Stimulated activated naive CD8-positive, alpha-beta T cell treated with anti-CD3 and anti-CD28 coated beads, Interleukin-15, Interleukin-2, amounts not matched to agents 100 ng/mL and 50 ng/mL, for 24 hours (primary cell): ENCODE measurements around the gene CTH.
"Not testable (repeated sequence)": the region's sequence is repeated elsewhere in the genome, so short reads cannot be mapped to it uniquely, and the experiment has no call there.

Experiments
- H3K27ac Mint-ChIP-seq: one replicate; pipeline ENCODE4 v1.8.0; 2021; ENCODE audit warnings: mild to moderate bottlenecking, mixed read lengths
- H3K27me3 Mint-ChIP-seq: one replicate; pipeline ENCODE4 v1.8.0; 2021; ENCODE audit warnings: mixed read lengths
- H3K36me3 Mint-ChIP-seq: one replicate; pipeline ENCODE4 v1.8.0; 2021; ENCODE audit warnings: low read depth, mixed read lengths
- H3K4me1 Mint-ChIP-seq: one replicate; pipeline ENCODE4 v1.8.0; 2021; ENCODE audit warnings: low read depth, mixed read lengths
- H3K4me3 Mint-ChIP-seq: one replicate; pipeline ENCODE4 v1.8.0; 2021; ENCODE audit warnings: mild to moderate bottlenecking, mixed read lengths
- H3K9me3 Mint-ChIP-seq: one replicate; pipeline ENCODE4 v1.8.0; 2021; ENCODE audit warnings: mixed read lengths

CTH gene

DNA sequence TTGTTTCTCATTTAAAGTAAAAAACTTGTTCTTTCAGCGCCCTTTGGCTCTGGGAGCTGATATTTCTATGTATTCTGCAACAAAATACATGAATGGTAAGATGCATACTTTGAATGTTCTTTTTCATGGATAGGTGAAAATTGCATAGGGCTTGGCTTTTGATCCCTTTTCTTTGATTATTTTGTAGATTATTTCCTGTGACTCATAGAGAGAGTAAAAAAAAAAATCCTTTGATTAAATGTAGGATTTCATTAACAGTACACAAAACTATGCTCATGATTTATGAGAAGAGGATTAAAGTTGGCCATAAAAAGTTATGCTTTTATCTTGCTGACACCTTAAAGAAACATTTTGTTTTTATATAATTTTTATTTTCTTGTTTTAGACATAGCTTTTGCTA lies 18.7 kb downstream of the CTH start:
- peaks cover 48% of the 10 kb centered on the region for H3K36me3 Mint-ChIP-seq
- no peaks in the 10 kb centered on the region for H3K27me3 Mint-ChIP-seq
- H3K4me3 Mint-ChIP-seq = no peak overlapping the region
- H3K27ac Mint-ChIP-seq = no peak overlapping the region
- no peaks in the 10 kb centered on the region for H3K9me3 Mint-ChIP-seq
- H3K4me1 Mint-ChIP-seq = no peaks in the 10 kb centered on the region

DNA sequence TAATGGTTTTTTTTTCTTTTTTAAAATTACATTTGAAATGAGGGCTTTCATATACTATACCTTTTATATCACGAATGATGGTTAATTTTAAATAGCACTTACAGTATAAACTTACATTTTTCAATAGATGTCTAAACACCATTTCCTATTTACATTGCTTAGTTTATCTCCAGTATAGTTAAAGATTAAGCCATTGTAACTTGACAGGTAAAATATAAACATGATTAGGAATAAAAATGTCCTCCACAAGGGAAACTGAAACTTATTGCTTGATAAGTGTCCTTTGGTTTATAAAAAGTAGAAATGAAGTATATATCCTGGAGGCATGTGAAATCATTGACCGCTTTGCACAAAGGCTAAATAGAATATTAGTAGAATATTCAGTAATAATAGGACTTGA lies 20.2 kb downstream of the CTH start:
- Mint-ChIP-seq H3K27ac (no peak overlapping the region), H3K27me3 (no peaks in the 10 kb centered on the region), H3K4me3 (no peak overlapping the region), H3K4me1 (no peaks in the 10 kb centered on the region), H3K36me3 (peaks cover 48% of the 10 kb centered on the region), H3K9me3 (no peaks in the 10 kb centered on the region)

DNA sequence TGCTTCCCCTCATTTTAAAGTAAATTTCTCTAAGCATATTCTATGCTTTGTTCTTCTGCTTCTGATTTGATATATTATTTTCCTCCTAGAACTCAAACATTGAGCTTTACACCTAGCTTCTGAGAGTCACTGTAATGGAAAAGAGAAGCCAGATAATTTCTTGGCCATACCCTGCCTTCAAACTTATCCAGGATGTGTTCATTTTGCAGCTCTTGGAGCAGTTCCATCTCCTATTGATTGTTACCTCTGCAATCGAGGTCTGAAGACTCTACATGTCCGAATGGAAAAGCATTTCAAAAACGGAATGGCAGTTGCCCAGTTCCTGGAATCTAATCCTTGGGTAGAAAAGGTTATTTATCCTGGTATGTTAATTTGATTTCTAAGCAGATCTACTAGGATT lies 20.8 kb downstream of the CTH start:
- Mint-ChIP-seq H3K9me3 (no peaks in the 10 kb centered on the region), H3K4me1 (no peaks in the 10 kb centered on the region), H3K27me3 (no peaks in the 10 kb centered on the region), H3K27ac (no peak overlapping the region), H3K36me3 (peaks cover 52% of the 10 kb centered on the region), H3K4me3 (no peak overlapping the region)

DNA sequence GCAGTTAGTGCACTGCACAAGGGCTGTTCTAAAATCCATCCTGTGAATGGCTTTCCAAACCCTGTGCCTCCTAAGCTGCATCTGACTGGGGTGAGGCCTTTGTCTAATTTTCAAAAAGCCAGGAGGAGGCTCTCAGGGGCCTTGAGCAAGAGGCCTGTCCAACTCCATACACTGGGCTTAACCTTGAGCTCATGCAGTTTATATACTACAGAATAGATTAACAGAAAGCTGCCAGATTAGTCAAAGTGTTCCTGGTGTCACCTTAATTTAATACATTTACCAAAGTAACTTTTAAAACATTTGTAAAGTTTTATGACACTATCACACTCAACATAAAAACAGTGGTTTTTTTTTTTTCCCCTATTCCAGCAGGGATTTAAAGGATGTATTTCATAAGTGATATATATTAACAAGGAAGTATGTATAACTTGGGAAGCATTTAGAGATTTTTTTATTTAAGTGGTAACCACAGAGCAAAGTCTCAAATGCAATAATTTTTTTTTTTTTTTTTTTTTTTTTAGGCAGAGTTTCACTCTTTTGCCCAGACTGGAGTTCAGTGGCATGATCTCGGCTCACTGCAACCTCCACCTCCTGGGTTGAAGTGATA lies 23.3 kb downstream of the CTH start:
- H3K4me1 Mint-ChIP-seq = peaks cover 15% of the 10 kb centered on the region
- peaks cover 63% of the 10 kb centered on the region for H3K36me3 Mint-ChIP-seq
- H3K27ac Mint-ChIP-seq = no peak overlapping the region

DNA sequence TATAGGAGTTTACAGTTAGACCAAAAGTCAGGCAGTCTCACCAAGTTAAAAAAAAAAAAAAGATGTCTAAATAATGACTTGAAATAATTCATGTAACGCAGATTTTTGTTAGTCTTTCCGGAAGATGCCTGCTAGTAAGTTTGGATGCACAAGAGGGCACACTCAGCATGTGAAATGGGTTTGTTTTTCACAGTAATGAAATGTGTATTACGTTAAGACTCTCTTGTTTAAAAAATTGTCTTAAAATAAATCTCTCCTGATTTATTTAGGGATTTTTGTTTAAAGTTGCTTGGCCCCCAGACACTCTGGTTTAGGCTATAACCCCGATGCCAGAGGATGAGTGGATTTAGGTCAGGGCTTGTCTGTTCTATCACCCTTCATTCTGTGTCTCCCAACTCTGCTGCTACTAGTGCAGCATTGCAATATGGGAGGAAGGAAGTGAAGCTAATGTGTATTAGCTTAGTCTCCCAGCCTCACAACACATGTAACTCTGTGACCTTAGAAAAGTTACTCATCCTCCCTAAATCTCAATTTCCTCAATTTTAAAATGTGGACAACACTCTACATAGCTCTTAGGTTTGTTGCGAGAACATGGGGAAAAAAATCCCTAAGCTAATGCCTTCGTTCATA lies 25.7 kb downstream of the CTH start:
- Mint-ChIP-seq H3K27me3 (no peaks in the 10 kb centered on the region), H3K9me3 (no peaks in the 10 kb centered on the region), H3K4me1 (peaks cover 15% of the 10 kb centered on the region), H3K36me3 (peaks cover 68% of the 10 kb centered on the region), H3K27ac (no peak overlapping the region), H3K4me3 (no peak overlapping the region)

More for the DNA sequence above, 23.3 kb downstream of the CTH start:
- Mint-ChIP-seq H3K4me3 (no peak overlapping the region), H3K27me3 (no peaks in the 10 kb centered on the region), H3K9me3 (no peaks in the 10 kb centered on the region)

DNA sequence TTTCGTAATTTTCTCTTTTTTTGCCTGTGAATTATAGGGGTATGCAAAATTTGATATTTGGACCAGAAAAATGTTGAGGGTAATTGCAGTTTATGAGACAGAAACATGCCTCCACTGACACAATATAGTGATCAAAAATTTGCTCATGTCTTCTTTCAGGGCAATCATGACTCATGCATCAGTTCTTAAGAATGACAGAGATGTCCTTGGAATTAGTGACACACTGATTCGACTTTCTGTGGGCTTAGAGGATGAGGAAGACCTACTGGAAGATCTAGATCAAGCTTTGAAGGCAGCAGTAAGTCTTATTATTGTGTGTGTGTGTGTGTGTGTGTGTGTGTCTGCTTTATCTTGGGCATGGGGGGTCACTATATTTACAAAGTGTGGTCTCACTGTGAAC lies 27.5 kb downstream of the CTH start:
- H3K27ac Mint-ChIP-seq = no peak overlapping the region
- H3K4me1 Mint-ChIP-seq = peaks cover 15% of the 10 kb centered on the region
- H3K27me3 Mint-ChIP-seq = no peaks in the 10 kb centered on the region
- H3K4me3 Mint-ChIP-seq = no peak overlapping the region
- no peaks in the 10 kb centered on the region for H3K9me3 Mint-ChIP-seq
- peaks cover 53% of the 10 kb centered on the region for H3K36me3 Mint-ChIP-seq

DNA sequence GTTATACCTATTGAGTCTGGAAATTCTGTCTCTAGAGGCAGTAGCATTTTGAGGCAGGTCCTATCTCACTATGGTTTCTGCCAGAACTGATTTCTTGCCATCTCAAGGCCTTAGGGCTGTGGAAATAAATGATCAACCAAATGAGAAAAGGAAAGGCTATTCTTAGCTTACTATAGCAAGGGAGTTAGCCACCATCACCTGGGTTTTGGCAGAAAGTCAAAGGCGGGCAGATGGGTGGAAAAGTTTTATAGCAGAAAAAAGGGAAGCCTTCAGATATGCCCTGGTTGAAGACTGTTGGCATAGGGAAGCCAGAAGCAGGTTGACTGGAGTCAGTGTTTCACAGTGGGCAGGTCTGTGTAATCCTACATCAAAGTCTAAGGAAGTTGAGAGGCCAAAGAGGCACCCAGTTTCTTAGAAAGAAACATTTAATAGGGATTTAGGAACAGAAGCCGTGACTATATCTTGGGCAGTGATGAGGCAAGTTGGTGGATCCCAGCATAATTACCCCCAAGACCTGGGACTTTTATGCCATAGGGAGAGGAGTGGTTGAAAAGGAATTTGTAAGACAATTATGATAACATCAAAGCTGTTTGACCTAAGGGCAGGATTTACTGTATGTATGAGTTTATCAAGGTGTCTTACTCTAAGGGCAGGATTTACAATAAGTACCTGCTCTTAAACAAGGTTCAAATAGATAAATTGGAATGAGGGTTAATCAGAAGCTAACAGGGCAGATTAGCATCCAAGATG lies 29.7 kb downstream of the CTH start:
- no peak overlapping the region for H3K27ac Mint-ChIP-seq
- H3K4me3 Mint-ChIP-seq = no peak overlapping the region
- H3K9me3 Mint-ChIP-seq = no peaks in the 10 kb centered on the region
- peaks cover 39% of the 10 kb centered on the region for H3K36me3 Mint-ChIP-seq
- H3K27me3 Mint-ChIP-seq = no peaks in the 10 kb centered on the region
- peaks cover 15% of the 10 kb centered on the region for H3K4me1 Mint-ChIP-seq

DNA sequence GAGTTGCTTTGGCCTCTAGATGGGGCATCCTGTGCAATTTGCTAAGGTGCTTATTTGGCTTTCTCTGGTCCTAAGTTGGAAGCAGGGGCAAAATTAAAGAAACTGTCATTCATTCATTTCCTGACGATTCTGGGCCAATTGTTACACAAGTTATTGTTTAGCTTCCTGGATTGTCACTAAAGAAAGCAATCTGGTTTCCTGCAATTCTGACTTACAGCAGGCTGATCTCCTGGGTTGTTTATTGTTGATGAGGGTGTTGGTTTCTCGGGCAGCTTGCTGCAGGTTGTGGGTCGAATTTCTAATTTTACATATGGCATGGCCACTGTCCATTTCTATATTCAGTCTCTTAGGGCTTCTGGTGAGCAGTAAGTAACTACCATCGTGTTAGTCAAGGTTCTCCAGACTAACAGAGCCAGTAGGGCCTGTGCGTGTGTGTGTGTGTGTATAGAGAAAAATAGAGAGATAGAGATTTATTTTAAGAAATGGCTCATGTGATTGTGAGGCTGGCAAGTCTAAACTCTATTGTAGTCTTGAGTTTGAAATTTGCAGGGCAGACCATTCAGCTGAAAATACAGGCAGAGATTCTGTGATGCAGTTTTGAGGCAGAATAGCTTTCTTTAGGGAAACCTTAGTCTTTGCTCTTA lies 30.4 kb downstream of the CTH start:
- Mint-ChIP-seq H3K9me3 (no peaks in the 10 kb centered on the region), H3K36me3 (peaks cover 36% of the 10 kb centered on the region), H3K27ac (no peak overlapping the region), H3K27me3 (no peaks in the 10 kb centered on the region), H3K4me1 (peaks cover 15% of the 10 kb centered on the region), H3K4me3 (no peak overlapping the region)

DNA sequence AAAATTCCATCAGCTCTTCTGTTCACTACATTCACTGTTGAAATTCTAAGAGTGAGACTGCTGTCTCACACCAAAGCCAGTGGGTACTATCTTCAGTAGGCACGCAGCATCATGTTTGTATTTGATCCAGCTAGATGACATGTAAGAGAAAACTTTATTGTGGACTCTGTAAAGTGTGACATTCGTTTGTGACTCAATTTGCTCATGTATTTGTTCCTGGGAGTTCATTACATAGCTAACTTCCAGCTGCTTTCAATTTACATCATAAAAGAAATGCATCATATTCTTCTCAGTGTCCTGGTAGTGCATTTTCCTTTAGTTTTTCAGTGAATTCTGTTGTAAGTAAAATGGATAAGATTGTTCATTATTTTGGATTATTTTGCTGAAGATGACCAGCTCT lies 31.4 kb downstream of the CTH start:
- Mint-ChIP-seq H3K9me3 (no peaks in the 10 kb centered on the region), H3K4me3 (no peak overlapping the region), H3K27ac (no peak overlapping the region), H3K36me3 (peaks cover 29% of the 10 kb centered on the region), H3K4me1 (peaks cover 14% of the 10 kb centered on the region), H3K27me3 (no peaks in the 10 kb centered on the region)

DNA sequence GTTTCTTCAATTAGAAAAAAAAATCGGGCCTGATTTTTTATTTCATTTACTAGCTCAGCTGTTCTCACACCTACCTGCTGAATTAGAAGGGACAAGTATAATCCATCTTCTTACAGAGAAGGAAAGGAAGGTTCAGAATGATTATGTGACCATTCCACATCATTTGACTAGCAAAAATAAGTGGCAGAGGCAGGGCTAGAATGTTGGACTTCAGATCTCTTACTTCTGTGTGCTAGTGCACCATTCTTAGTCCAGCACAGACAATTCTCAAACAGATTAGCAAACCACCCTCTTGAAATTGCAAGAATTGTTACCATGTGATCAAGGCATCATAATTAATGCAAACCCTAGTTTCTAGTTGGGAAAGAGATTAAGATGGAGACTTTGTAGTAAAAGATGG lies 32.7 kb downstream of the CTH start:
- Mint-ChIP-seq H3K4me1 (peaks cover 2% of the 10 kb centered on the region), H3K36me3 (peaks cover 17% of the 10 kb centered on the region), H3K27me3 (no peaks in the 10 kb centered on the region), H3K9me3 (no peaks in the 10 kb centered on the region), H3K4me3 (no peak overlapping the region), H3K27ac (no peak overlapping the region)

DNA sequence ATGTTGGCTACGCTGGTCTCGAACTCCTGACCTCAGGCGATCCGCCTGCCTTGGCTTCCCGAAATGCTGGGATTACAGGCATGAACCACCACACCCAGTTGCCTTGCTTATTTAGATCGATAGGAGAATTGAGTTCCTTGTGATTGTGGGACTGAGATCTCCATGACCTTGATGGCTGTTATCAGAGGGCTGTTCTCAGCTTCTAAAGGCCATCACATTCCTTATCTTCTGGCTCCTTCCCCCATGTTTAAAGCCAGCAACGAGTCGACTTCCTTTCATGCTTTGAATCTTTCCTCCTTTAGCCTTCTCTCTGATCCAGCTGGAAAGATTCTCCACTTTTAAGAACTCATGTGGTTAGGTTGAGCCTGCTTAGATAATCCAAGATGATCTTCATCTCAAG lies 38.0 kb downstream of the CTH start:
- Mint-ChIP-seq H3K9me3 (no peaks in the 10 kb centered on the region), H3K27ac (no peak overlapping the region), H3K4me3 (no peak overlapping the region), H3K27me3 (peaks cover 4% of the 10 kb centered on the region), H3K4me1 (peaks cover 7% of the 10 kb centered on the region), H3K36me3 (no peaks in the 10 kb centered on the region)

DNA sequence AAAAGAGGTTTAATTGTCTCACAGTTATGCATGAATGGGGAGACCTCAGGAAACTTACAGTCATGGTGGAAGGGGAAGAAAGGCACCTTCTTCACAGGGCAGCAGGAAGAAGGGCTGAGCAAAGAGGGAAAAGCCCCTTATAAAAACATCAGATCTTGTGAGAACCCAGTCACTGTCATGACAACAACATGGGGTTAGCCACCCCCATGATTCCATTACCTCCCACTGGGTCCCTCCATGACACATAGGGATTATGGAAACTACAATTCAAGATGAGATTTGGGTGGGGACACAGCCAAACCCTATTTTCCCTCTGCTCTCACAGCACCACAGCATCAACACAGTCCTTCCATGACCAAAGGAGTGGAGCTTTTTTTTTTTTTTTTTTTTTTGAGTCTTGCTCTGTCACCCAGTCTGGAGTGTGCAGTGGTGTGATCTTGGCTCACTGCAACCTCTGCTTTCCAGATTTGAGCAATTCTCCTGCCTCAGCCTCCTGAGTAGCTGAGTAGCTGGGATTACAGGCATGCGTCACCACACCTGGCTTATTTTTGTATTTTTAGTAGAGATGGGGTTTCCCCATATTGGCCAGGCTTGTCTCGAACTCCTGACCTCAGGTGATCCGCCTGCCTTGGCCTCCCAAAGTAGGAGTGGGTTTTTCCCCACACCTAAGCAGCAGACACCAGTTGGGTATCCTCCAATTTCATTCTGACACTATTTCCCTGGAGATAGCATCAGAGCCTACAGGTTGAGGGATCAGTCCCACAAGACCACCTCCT lies 41.3 kb downstream of the CTH start:
- H3K27ac Mint-ChIP-seq = peak overlapping the region; percentile 55
- H3K4me1 Mint-ChIP-seq, H3K27me3 Mint-ChIP-seq, H3K36me3 Mint-ChIP-seq, H3K4me3 Mint-ChIP-seq, H3K9me3 Mint-ChIP-seq: not testable (repeated sequence)

DNA sequence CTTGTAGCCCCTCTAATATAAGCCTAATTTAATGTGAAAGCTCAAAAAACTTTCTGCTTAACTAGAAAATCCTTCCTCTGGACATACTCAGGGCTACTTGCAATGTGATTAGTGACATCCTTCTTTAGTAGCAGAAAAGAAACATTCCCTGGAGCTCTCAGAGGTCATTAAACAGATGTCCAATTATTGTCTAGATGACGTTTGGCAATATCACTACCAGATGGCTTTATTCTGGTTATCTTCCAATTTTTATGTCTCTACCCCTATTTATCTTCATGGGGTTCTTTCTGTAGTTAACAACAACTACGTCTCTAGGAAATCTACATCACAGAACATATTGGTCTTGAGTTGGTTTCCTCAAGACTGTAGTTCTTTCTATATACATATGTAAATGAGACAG lies 44.2 kb downstream of the CTH start:
- Mint-ChIP-seq H3K9me3 (no peaks in the 10 kb centered on the region), H3K4me1 (peaks cover 7% of the 10 kb centered on the region), H3K4me3 (no peak overlapping the region), H3K36me3 (no peaks in the 10 kb centered on the region), H3K27me3 (peaks cover 4% of the 10 kb centered on the region), H3K27ac (no peak overlapping the region)

DNA sequence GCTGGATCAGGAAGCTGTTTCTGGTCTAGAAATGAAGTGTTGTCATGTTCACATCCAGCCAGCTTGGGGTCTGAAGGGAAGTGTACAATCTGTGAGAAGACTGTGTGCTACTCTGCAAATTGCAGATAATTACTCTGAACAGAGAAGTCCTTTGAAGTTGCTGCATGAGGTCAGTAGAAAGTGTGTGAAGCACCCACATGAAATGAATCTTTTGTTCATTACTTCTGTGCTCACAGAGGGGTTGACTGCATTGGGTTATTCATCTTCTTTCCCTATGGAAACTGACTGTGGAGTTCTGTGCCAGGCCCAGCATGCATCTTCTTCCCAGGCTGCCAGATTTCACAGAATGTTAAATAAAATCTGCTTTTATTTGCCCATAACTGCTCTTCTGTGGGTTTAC lies 47.1 kb downstream of the CTH start:
- Mint-ChIP-seq H3K4me1 (no peaks in the 10 kb centered on the region), H3K36me3 (no peaks in the 10 kb centered on the region), H3K4me3 (no peak overlapping the region), H3K9me3 (no peaks in the 10 kb centered on the region), H3K27me3 (peaks cover 4% of the 10 kb centered on the region), H3K27ac (no peak overlapping the region)
